Fibroblast of pulmonary artery (primary cell): ENCODE data around the gene NEK7.

Source experiments
- DNase-seq: peaks from one replicate; pipeline ENCODE4 v3.0.0-alpha.2; 2010; ENCODE audit warnings: low read depth
- H3K4me3 ChIP-seq: replicated peaks from 2 replicates; pipeline ENCODE4 v1.5.1; 2011; ENCODE audit warnings: low read depth, mild to moderate bottlenecking, control low read depth, low read length, moderate library complexity
- TF ChIP-seq, protein P1 (sequence below): IDR thresholded peaks from 2 replicates; pipeline ENCODE4 v1.5.1; 2011; ENCODE audit warnings: mild to moderate bottlenecking, control low read depth, low read length, inconsistent platforms; ENCODE audit errors: missing control alignments

Gene NEK7

DNA sequence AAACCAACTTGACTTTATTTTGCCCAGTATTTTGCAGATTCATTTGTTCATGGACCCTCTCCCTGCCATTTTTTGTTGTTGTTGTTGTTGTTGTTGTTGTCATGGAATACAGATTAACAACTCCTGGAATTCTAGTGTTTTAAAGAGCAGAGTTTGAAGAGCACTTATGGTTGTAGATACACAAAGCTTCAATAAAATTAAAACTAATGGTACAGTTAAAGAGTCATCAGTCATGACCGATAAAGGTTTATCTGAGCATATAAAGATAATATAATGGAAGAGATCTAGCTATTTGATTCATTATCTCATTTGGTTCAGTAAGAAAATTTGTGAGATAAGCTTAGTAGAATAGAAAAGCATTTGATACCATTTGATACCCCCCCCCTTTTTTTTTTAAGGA, 21.8 kb downstream of the NEK7 start:
- H3K4me3 ChIP-seq, result no peak overlapping the region
- TF ChIP-seq, protein P1, sequence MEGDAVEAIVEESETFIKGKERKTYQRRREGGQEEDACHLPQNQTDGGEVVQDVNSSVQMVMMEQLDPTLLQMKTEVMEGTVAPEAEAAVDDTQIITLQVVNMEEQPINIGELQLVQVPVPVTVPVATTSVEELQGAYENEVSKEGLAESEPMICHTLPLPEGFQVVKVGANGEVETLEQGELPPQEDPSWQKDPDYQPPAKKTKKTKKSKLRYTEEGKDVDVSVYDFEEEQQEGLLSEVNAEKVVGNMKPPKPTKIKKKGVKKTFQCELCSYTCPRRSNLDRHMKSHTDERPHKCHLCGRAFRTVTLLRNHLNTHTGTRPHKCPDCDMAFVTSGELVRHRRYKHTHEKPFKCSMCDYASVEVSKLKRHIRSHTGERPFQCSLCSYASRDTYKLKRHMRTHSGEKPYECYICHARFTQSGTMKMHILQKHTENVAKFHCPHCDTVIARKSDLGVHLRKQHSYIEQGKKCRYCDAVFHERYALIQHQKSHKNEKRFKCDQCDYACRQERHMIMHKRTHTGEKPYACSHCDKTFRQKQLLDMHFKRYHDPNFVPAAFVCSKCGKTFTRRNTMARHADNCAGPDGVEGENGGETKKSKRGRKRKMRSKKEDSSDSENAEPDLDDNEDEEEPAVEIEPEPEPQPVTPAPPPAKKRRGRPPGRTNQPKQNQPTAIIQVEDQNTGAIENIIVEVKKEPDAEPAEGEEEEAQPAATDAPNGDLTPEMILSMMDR, result no peak
- DNase-seq, result no peak

DNA sequence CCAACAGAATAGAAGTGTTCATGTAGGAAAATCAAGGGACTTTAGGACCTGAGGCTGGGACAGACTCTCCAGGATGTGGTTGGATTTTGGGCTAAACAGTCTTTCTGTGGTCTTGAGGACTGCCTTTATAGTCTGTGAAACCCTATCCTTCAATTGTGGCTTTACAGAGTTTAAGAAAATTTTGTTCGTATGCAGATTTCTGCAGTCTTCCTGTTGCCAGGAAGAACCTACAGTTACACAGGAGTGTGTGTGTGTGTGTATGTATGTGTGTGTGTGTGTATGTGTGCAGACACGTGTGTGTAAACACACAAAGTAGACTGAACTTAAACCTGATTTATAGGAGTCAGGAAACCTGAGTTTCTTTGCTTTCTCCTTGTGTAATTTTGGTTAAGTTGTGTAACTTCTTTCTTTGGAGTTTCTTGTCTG, 22.8 kb downstream of the NEK7 start:
- H3K4me3 ChIP-seq, result no peak overlapping the region
- no peak for DNase-seq
- TF ChIP-seq, protein P1, result no peak

DNA sequence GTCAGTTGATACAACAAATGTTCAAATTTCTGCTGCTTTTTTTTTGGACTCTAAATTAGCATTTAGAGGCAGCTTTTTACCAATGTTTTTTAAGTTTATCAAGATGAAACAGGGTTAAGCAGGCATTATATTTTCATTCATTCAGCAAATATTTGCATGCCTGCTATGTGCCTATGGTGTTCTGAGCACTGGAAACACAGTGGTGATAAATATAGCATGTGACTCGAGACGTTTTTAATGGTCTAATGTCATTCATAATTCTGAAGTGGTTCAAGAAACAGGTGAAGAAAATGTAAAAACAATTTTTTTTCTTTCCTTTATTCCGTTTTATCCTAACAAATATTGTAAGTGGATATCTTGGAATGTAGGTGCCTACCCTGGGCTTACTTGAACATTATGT, 26.8 kb downstream of the NEK7 start:
- no peak overlapping the region for H3K4me3 ChIP-seq
- TF ChIP-seq, protein P1, result no peak

DNA sequence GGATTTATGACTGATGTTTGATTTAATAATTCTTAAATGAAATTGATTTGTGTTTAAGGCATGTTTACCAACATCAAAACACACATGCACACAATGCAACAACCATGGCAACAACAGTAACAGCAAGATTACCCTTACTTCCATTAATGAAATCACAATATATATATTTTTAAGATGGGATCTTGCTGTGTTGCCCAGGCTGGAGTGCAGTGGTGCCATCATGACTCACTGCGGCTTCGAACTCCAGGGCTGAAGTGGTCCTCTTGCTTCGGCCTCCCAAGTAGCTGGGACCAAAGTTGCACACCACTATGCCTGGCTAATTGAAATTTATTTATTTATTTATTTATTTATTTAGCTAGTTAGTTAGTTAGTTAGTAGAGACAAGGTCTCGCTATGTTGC, 27.7 kb downstream of the NEK7 start:
- H3K4me3 ChIP-seq, result no peak overlapping the region
- no peak for DNase-seq
- TF ChIP-seq, protein P1, result no peak

More for the DNA sequence above, 26.8 kb downstream of the NEK7 start:
- no peak for DNase-seq

DNA sequence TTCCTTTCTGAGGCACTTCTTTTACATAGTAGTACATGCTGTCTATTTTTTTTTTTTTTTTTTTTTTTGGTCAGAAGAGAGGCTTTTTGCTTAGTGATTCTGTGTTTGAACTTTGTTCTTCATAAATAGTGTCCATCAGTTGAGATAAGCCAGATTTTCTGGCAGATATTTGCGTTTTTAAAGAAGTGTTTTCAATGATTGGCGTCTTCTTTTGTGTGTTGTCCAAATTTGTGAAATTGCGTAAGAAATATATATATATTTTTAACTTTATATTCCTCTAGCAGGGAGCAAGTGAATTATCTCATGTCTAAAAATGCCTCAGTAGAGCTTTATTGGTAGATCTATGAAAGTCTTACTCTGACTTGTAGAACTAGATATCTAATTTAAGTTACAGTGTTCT, 28.3 kb downstream of the NEK7 start:
- H3K4me3 ChIP-seq, result no peak overlapping the region
- TF ChIP-seq, protein P1, result no peak
- no peak for DNase-seq

DNA sequence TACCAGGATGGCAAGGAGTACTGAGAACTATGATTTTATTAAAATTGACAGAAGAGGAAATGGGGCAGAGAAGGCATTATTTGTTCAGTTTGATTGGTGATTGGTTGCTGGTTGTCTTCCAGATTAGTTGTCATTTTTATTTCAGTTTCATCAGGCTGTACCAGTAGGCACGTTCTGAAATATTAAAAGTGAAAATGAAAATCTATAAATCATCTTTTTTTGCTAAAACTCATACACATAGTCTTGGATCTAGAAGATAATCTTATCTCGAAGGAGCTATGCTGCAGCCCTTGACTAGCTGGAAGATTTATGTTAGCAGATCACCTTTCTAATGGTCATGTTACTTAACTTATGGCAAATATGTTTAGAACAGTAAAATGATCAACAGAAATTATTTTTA, 29.0 kb downstream of the NEK7 start:
- TF ChIP-seq, protein P1, result no peak
- no peak for DNase-seq
- H3K4me3 ChIP-seq, result no peak overlapping the region

DNA sequence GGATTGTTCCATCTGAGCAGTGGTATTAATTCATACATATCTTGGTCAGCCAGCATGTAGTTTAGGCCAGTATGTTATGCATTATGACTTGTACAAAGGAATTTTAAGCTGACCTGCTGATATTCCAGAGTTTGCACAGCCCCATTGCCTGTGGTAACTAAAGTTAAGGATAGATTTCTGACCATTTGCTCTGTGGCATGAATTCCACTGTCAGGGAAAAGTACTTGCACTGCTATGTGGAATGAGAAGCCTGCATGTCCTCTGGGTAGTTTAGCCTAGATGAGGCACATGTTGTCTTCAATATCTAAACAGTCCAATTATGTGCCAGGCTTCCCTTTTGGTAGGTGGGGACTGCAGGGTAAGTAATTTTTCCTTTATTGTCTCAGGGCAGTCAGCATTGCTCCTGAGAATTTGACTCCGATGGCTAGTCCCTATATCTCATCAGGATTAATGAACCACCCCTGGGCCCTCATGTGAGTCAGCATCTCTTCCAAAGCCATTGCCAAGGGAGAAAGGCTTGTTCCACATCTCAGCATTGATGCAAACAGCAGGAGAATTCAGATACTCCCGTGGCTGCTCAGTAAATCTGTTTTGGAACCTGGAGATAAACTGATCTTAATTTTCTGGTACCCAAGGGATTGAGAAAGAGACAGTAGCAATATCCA, 30.2 kb downstream of the NEK7 start:
- TF ChIP-seq, protein P1, result no peak
- DNase-seq, result no peak
- no peak overlapping the region for H3K4me3 ChIP-seq
